HEK293 (cell line): ENCODE results near the gene MYH16.

Experiments
- CTCF ChIA-PET: fragments of 350-600 bp; formaldehyde crosslinking; extraction: SDS; loops from one replicate; lab custom pipeline; 2021; ENCODE audit warnings: antibody characterized with exemption; lab: Yijun Ruan, JAX
- POLR2A ChIA-PET: fragments of 300-600 bp; formaldehyde crosslinking; extraction: SDS; loops from one replicate; lab custom pipeline; 2020; ENCODE audit warnings: antibody characterized with exemption, inconsistent platforms; lab: Yijun Ruan, JAX
- H3K27ac ChIP-seq: fragments of 200-500 bp; sonication (Bioruptor generic); 2 replicates; pipeline ENCODE4 v1.5.1; 2014; ENCODE audit warnings: low read depth, low read length, control low read depth, inconsistent platforms; ENCODE audit errors: extremely low read depth
- H3K36me3 ChIP-seq, 2 experiments: fragments of 200-500 bp in 1 of 2; sonication (Bioruptor generic) in 1 of 2; 1 replicate in 1 of 2; 2 replicates in 1 of 2; pipeline ENCODE4 v1.5.1; 2014 to 2017; ENCODE audit warnings: inconsistent platforms in 2 of 2, low read length in 2 of 2; ENCODE audit not compliant: control insufficient read depth in 2 of 2, insufficient read depth in 1 of 2
- H3K4me1 ChIP-seq: fragments of 200-500 bp; sonication (Bioruptor generic); 2 replicates; pipeline ENCODE4 v1.5.1; 2014; ENCODE audit warnings: mild to moderate bottlenecking, low read length, inconsistent platforms; ENCODE audit not compliant: control insufficient read depth, insufficient read depth
- H3K4me3 ChIP-seq: 2 replicates; pipeline ENCODE4 v1.5.1; 2011; ENCODE audit warnings: low read depth, mild to moderate bottlenecking, control low read depth, low read length, moderate library complexity
- H3K9me3 ChIP-seq: fragments of 200-500 bp; sonication (Bioruptor generic); 2 replicates; pipeline ENCODE4 v1.5.1; 2014; ENCODE audit warnings: low read depth, low read length, inconsistent platforms; ENCODE audit not compliant: control insufficient read depth, insufficient read depth
- CTCF ChIP-seq: fragments of 450-650 bp; formaldehyde crosslinking; IDR thresholded peaks from 2 replicates; pipeline ENCODE4 v1.5.1; 2016; ENCODE audit warnings: missing biosample characterization, missing genetic modification characterization
- GLIS2 ChIP-seq: fragments of 450-650 bp; formaldehyde crosslinking; IDR thresholded peaks from 2 replicates; pipeline ENCODE4 v1.5.1; 2016; ENCODE audit warnings: missing biosample characterization, missing genetic modification characterization
- KLF8 ChIP-seq: fragments of 450-650 bp; formaldehyde crosslinking; IDR thresholded peaks from 2 replicates; pipeline ENCODE4 v1.5.1; 2016; ENCODE audit warnings: missing biosample characterization, missing genetic modification characterization
- SETDB1 ChIP-seq: IDR thresholded peaks from one replicate; pipeline ENCODE4 v1.6.1; 2017; ENCODE audit warnings: mild to moderate bottlenecking, low read length, moderate library complexity, mixed read lengths; ENCODE audit not compliant: insufficient read length
- WT1 ChIP-seq: fragments of 450-650 bp; formaldehyde crosslinking; IDR thresholded peaks from 2 replicates; pipeline ENCODE4 v1.5.1; 2016; ENCODE audit warnings: missing biosample characterization, missing genetic modification characterization
- ZNF157 ChIP-seq: fragments of 450-650 bp; formaldehyde crosslinking; IDR thresholded peaks from 2 replicates; pipeline ENCODE4 v1.5.1; 2016; ENCODE audit warnings: missing biosample characterization, missing genetic modification characterization
- ZNF174 ChIP-seq: fragments of 450-650 bp; formaldehyde crosslinking; IDR thresholded peaks from 2 replicates; pipeline ENCODE4 v1.5.0; 2017; ENCODE audit warnings: missing biosample characterization, mild to moderate bottlenecking, missing genetic modification characterization
- ZNF19 ChIP-seq: fragments of 450-650 bp; formaldehyde crosslinking; IDR thresholded peaks from 2 replicates; pipeline ENCODE4; 2016; ENCODE audit warnings: missing biosample characterization, missing genetic modification characterization, low read depth
- ZNF26 ChIP-seq: fragments of 450-650 bp; formaldehyde crosslinking; IDR thresholded peaks from 2 replicates; pipeline ENCODE4 v1.5.1; 2016; ENCODE audit warnings: missing biosample characterization, missing genetic modification characterization
- ZNF280C ChIP-seq: fragments of 450-650 bp; formaldehyde crosslinking; IDR thresholded peaks from 2 replicates; pipeline ENCODE4 v1.5.1; 2016; ENCODE audit warnings: missing biosample characterization, missing genetic modification characterization
- ZNF280D ChIP-seq: fragments of 450-650 bp; formaldehyde crosslinking; IDR thresholded peaks from 2 replicates; pipeline ENCODE4 v1.5.1; 2016; ENCODE audit warnings: missing biosample characterization, missing genetic modification characterization
- ZNF398 ChIP-seq: fragments of 450-650 bp; formaldehyde crosslinking; IDR thresholded peaks from 2 replicates; pipeline ENCODE4 v1.5.1; 2017; ENCODE audit warnings: missing biosample characterization, missing genetic modification characterization
- ZNF416 ChIP-seq: fragments of 450-650 bp; formaldehyde crosslinking; IDR thresholded peaks from 2 replicates; pipeline ENCODE4 v1.5.1; 2016; ENCODE audit warnings: missing biosample characterization, missing genetic modification characterization
- ZNF518A ChIP-seq: fragments of 450-650 bp; formaldehyde crosslinking; conservative IDR thresholded peaks from 2 replicates; pipeline ENCODE4 v1.5.1; 2016; ENCODE audit warnings: low read depth, missing biosample characterization, missing genetic modification characterization
- ZNF558 ChIP-seq: fragments of 450-650 bp; formaldehyde crosslinking; IDR thresholded peaks from 2 replicates; pipeline ENCODE4 v1.5.1; 2016; ENCODE audit warnings: missing biosample characterization, missing genetic modification characterization
- ZNF701 ChIP-seq: fragments of 450-650 bp; formaldehyde crosslinking; IDR thresholded peaks from 2 replicates; pipeline ENCODE4 v1.5.1; 2016; ENCODE audit warnings: missing biosample characterization, missing genetic modification characterization
- ZNF777 ChIP-seq: fragments of 450-650 bp; formaldehyde crosslinking; IDR thresholded peaks from 2 replicates; pipeline ENCODE4 v1.5.1; 2017; ENCODE audit warnings: missing biosample characterization, missing genetic modification characterization, borderline replicate concordance
- ZNF791 ChIP-seq: fragments of 450-650 bp; formaldehyde crosslinking; IDR thresholded peaks from 2 replicates; pipeline ENCODE4 v1.5.1; 2016; ENCODE audit warnings: missing biosample characterization, missing genetic modification characterization

MYH16 gene

GRCh38 chr7:99296471-99296870 is 23.8 kb downstream of the MYH16 start:
- ChIA-PET POLR2A (interaction anchor here (0.5 to 0.7 kb wide), 2 partner anchors 9 to 606 kb away, joined by 5 to 6 read pairs; no protein-coding TSS in a partner anchor), CTCF (interaction anchor here (0.7 kb wide), 1 partner anchor 835 kb away, joined by 4 read pairs; no protein-coding TSS in a partner anchor)
- H3K27ac ChIP-seq, result no peak overlapping the region
- H3K4me1 ChIP-seq, result no peaks in the 10 kb centered on the region
- TF ChIP-seq KLF8 (tag by site-specific recombination), result no peak
- TF ChIP-seq ZNF398 (tag by site-specific recombination), result no peak
- no peak for TF ChIP-seq SETDB1
- TF ChIP-seq ZNF518A (tag by site-specific recombination), result no peak
- TF ChIP-seq ZNF280C, result no peak
- TF ChIP-seq ZNF558, result no peak
- no peak for TF ChIP-seq ZNF701
- no peak for TF ChIP-seq ZNF777
- TF ChIP-seq ZNF26 (tag by site-specific recombination), result no peak
- TF ChIP-seq ZNF174 (tag by site-specific recombination), result no peak
- TF ChIP-seq ZNF157 (tag by site-specific recombination), result no peak
- TF ChIP-seq GLIS2 (tag by site-specific recombination), result no peak
- TF ChIP-seq, all 188 proteins: peak for 0
- Histone ChIP-seq H3K36me3 (no peaks in the 10 kb centered on the region), H3K9me3 (no peaks in the 10 kb centered on the region), H3K4me3 (no peak overlapping the region)

- POLR2A ChIA-PET, result no interaction called here
- H3K27ac ChIP-seq, result no peak overlapping the region
- no peak for TF ChIP-seq ZNF19
- TF ChIP-seq ZNF280D (tag by site-specific recombination), result no peak
- TF ChIP-seq WT1, result no peak
- no peak for TF ChIP-seq ZNF791 (tag by site-specific recombination)
- no peak for TF ChIP-seq ZNF157 (tag by site-specific recombination)
- TF ChIP-seq ZNF701, result no peak
- TF ChIP-seq ZNF416, result no peak
- no peak for TF ChIP-seq CTCF
These were observed 28.9 kb downstream of the MYH16 start for GRCh38 chr7:99301496-99301895.

More at GRCh38 chr7:99301496-99301895, 28.9 kb downstream of the MYH16 start:
- H3K36me3 ChIP-seq, result no peaks in the 10 kb centered on the region
- no peak overlapping the region for H3K4me3 ChIP-seq
- no peaks in the 10 kb centered on the region for H3K9me3 ChIP-seq
- CTCF ChIA-PET, result interaction anchor here (0.6 kb wide), 1 partner anchor 248 kb away, joined by 3 read pairs; no protein-coding TSS in a partner anchor
- no peaks in the 10 kb centered on the region for H3K4me1 ChIP-seq
